ENCODE results near the gene TMEM114.
"Not testable (repeated sequence)": the region's sequence is repeated elsewhere in the genome, so short reads cannot be mapped to it uniquely, and the experiment has no call there.

The TMEM114 gene

DNA sequence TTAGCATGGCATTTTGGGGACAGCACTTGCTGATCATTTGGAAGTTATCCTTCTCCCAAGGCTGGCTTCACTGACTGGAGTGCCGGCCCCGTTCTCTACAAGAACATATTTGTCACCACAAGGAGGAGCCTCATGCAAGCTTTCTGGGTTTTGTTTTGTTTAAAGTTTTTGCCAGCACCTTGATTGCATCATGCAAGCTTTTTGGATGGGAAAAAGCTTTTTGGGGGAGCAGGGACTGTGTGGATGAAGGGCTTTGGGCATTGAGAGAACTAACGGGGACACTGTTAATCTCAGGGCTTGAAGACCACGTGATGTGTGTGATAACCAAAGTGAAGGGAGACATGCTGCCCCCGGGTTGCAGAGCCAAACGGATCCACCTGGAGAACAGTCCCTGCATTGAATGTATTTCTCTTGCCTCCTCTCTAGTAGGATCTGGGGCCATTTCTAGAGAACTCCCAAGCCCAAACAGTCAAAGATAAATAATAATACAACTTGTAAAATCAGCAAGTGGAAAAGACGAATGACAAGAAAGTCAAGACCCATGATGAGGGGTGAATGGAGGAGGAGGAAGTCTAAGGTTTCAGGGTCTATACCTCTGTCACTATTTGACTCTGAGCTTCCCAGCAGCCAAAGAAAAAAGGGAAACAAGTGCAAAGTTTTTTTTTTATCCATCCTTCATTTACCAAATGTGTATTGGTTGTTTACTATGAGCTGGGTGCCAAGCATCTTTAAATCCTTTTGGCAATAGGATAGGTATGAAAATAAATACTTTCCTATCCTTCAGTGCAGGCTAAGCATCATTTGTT lies 17.2 kb downstream of the TMEM114 start:
- no peak for DNase-seq

DNA sequence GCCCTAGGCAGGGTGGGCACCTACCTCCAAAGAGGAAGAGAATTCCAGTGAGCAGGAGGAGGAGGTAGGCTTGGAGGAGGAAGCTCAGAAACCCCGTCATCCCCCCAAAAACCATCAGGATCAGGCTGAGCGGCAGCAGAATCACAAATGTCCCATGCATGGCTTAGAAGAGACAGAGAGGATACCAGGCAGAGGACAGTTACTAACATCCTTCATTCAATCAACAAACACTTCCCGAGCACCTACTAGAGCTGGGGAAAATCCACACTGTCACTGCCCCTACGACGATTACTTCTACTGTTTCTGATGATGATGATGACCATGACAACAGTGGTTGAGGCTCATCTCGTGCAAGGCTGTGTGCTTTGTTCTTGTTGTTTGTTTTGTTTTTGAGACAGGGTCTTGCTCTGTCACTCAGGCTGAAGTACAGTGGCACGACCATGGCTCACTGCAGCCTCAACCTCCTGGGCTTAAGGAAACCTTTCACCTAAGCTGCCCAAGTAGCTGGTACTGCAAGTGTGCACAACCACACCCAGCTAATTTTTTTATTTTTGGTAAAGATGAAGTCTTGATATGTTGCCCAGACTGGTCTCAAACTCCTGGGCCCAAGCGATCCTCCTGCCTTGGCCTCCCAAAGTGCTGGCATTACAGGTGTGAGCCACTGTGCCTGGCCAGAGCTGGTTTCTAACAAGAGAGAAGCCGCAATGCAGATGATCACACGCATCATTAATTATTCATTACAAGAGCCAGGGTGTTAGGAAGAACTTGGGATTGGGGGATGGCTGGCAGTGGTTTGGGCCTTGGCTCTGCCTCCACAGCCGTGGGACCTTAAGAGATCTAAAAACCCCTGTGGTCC lies 18.0 kb downstream of the TMEM114 start:
- no peak for DNase-seq

DNA sequence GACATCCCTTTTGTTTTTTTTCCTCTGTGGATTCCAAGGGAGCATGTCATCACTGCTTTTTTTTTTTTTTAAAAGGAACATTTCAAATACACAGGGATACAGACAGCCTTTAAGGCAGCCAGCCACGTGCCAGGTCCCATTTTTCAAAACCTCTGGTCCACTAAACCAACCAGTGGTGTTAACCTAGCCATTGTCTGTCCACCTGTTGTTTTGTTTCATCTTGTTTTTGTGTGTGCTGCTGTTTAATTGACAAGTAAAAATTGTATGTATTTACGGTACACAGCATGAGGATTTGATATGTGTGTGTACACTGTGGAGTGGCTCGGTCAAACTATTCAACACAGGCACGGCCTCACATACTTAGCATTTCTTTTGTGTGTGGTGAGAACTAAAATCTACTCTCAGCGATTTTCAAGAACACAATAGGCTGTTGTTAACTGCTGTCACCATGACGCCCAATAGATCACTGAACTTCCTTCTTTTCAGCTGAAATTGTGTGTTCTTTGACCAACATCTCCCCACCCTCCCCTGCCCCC lies 19.2 kb downstream of the TMEM114 start:
- no peak for DNase-seq

DNA sequence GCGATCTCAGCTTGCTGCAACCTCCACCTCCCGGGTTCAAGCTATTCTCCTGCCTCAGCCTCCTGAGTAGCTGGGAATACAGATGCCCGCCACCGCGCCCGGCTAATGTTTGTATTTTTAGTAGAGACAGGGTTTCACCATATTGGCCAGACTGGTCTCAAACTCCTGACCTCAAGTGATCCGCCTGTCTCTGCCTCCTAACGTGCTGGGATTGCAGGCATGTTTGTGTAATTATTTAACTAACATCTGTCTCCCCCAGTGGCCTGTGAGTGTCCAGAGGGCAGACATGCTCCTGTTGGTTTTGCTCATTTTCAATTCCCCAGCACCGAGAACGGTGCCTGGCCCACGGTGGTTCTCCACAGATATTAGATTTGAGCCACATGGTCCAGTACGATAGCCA lies 19.9 kb downstream of the TMEM114 start:
- not testable (repeated sequence) for DNase-seq

DNA sequence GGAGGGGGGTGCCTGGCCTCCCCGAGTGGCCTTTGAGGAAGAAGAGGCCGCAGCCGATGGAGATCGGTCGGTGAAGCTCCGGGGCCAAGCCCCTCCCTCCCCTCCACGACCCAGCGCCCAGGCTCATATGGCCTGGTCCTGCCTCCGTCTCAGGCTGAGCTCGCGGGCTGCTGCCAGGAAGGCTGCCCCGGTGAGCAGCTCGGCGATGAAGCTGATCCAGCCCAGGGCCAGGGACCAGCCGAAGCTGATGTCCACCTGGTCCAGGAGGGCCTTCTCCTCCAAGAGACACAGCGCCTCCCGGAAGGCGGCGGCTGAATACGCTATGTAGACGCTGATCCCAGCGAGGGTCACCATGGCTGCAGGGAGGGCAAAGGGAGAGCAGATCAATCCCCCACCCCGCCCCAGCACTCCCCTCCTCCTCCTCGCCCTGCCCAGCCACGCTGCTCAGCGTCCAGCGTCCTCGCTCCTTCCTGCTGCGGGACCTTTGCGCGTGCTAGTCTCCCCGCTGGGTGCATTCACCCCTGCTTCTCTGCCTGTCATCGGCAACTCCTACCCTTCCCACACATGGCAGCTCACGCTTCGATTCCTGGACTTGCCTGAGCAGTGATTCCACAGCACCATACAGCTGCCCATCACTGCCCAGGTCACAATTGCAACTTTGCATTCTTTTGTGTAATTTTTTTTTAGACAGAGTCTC lies 20.5 kb downstream of the TMEM114 start:
- DNase-seq, result no peak

DNA sequence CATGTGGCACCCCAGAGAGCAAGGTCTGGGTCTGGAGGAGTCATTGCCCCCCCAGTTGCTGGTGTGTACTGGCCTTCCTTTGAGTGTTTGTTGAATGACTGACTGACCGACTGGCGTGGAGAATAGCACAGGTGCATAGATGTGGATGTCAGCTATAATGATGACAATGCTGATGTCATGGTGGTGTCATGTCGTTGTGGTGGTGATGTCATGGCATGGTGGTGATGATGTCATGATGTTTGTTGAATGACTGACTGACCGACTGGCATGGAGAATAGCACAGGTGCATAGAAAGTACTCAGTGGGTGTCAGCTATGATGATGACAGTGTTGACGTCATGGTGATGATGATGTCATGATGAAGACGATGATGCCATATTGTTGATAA lies 22.1 kb downstream of the TMEM114 start:
- no peak for DNase-seq

DNA sequence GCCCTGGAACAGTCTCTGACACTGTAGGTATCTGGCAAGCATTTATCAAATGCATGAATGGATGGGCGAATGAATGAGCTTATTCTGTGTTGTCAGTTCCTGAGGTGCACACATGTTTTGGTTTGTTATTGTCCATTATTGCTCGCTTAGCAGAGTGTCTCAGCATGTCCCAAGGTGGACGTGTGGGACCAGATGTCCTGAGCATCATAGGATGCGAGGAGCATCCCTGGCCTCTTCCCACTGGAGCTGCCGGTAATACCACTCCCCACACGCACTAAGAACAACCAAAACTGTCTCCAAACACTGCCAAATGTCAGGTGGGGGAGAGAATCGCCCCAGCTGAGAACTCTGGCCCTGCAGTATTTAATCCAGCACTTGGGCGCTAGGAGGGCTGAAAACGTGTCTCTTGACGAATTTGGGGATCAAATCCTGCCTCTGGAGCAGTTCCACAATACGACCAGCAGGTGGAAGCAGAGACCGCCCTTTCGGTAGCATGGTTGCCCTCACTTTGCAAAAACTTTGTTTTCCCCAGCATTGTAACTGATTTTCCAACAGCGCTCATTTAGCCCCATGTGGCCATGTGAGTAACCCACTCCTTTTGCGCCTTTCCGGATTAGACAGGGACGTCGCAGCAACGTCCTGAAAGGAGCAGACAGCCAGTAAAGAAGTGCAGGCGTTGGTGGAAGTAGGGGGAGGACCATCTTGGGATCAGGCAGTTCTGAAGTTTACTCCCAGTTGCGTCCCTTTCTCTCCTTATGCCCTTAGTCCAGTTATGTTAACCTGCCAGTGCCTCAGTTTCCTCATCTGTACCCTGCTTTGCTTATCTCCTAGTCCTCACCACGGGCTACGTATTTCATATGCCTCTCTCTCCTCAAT lies 22.7 kb downstream of the TMEM114 start:
- peak; percentile 68 for DNase-seq

DNA sequence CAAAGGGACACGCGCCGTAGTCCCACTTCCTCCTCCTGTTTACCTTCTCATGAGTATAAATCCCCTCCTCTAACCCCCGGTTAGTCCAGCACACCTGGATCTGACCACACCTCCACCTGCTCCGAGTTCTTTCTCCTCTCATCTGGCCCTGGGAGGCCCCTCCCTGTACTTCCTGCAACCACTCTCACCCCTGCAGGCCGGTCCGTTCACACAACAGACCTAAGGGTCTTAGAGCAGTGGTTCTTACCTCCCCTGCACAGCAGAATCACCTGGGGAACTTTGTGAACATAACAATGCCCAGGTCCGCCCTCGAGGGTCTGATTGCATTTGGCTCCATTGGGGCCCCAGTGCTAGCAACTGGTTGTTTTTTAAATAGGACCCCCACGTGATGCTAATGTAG lies 24.8 kb downstream of the TMEM114 start:
- DNase-seq, result no peak

DNA sequence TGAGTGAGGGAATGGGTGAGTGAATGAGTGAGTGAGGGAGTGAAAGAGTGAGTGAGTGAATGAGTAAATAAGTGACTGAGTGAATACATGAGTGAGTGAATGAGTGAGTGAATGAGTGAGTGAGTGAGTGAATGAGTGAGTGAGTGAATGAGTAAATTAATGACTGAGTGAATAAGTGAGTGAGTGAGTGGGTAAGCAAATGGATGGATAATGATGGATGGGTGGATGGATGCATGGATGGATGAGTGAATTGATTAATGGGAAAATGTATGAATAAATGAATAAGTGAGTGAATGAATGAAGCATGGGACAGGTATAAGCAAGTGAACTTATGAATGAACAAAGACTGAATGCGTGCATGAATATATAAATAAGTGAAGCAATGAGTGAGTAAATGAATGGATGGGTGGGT lies 25.4 kb downstream of the TMEM114 start:
- DNase-seq, result no peak

DNA sequence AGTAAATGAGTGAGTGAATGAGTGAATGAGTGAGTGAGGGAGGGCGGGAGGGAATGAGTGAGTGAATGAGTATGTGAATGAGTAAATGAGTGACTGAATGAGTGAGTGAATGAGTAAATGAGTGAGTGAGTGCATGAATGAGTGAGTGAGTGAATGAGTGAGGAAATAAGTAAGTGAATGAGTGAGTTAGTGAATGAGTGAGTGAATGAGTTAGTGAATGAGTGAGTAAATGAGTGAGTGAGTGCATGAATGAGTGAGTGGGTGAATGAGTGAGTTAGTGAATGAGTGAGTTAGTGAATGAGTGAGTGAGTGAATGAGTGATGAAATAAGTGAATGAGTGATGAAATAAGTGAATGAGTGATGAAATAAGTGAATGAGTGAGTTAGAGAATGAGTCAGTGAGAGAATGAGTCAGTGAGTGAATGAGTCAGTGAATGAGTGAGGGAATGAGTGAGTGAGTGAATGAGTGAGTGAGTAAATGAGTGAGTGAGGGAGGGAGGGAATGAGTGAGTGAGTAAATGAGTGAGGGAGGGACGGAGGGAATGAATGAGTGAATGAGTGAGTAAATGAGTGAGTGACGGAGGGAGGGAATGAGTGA lies 26.3 kb downstream of the TMEM114 start:
- DNase-seq, result not testable (repeated sequence)

DNA sequence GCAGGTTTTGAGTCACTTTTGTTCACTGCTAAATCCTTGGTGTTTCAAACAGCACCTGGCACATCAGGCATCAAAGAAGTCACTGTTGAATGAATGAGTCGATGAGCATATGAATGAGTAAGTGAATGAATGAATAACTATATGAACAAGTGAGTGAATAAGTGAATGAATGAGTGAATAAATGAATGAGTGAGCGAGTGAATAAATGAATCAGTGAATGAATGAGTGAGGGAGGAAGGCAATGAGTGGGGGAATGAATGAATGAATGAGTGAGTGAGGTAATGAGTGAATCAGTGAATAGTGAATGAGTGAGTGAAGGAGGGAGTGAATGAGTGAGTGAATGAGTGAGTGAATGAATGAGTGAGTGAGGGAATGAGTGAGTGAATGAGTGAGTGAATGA lies 28.8 kb downstream of the TMEM114 start:
- no peak for DNase-seq

DNA sequence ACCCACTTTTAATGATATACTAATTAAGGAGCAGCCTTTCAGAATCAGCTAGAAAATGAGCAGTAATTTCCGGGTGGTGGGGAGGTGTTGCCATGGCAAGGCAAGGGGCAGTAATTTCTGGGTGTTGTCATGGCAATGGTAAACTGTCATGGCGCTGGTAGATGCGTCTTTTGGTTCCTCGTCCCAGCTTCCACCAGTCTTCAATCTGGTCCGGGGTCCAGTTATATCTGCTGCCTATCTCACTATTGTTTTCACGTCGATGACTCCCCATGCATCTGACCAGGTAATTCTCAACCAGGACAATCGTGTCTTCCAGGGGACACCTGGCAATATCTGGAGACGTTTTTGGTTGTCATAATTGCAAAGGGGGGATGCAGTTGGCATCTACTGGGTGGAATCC lies 34.9 kb downstream of the TMEM114 start:
- no peak for DNase-seq

DNA sequence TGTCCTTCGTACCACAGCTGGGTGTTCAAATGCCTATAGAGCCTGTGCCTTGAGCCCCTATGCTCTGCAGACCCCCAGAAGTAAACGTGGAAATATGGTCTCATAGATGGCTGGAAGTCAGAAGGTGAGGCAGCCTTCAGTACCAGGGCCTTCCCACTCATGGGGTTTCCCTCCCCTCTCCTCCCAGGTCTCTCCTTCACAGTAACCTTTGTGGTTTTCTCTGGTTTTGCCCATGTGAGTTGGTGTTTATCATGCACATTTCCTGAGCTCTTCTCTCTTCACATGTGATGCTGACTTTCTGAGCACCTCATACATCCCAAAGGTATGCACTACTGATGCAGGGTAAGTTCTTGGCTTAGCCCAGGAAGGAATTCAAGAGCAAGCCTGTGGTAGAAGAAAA lies 35.4 kb downstream of the TMEM114 start:
- DNase-seq, result no peak

DNA sequence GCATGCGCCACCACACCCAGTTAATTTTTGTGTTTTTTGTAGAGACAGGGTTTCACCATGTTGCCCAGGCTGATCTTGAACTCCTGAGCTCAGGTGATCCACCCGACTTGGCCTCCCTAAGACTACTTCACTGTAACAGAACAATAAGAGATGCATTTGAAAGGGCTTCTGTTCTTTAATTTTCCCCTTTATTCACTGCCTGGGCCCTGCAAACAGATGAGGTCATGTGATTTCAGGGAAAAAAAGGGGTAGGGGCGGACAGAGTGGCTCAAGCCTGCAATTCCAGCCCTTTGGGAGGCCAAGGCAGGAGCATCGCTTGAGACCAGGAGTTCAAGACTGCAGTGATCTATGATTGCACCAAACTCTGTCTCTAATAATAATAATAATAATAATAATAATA lies 36.3 kb downstream of the TMEM114 start:
- DNase-seq, result no peak

DNA sequence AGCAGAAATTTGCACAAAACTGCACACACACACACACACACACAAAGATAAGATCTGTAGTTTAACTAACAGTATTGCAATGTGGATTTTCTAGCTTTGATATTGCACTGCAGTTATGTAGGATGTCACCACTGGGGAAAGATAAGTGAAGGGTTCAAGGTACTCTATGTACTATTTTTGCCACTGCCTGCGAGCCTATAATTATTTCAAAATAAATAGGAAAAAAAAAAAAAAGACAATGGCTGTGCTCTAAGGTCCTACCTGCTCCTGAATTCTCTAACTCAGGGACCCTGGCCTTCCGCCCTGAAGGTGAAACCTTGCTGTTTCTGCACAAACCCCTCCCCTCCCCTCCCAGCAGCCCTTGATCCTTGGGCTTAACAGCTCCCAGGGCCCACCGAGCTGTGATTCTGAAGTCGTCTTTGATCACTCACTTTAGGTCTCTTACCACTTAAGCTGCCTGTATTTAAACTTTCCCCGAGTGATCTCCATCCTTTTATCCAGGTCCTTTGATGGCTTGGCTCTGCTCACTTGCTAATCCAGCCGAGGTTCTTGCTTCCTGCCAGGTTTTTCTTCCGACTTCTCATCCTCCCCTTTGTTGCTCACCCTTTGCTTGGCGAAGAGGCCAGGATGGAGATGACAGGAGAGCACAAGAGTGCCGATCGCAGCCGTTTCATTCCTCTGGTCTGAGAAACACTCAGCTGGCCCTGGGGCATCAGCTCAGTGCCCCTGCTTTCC lies 37.7 kb downstream of the TMEM114 start:
- DNase-seq, result no peak

DNA sequence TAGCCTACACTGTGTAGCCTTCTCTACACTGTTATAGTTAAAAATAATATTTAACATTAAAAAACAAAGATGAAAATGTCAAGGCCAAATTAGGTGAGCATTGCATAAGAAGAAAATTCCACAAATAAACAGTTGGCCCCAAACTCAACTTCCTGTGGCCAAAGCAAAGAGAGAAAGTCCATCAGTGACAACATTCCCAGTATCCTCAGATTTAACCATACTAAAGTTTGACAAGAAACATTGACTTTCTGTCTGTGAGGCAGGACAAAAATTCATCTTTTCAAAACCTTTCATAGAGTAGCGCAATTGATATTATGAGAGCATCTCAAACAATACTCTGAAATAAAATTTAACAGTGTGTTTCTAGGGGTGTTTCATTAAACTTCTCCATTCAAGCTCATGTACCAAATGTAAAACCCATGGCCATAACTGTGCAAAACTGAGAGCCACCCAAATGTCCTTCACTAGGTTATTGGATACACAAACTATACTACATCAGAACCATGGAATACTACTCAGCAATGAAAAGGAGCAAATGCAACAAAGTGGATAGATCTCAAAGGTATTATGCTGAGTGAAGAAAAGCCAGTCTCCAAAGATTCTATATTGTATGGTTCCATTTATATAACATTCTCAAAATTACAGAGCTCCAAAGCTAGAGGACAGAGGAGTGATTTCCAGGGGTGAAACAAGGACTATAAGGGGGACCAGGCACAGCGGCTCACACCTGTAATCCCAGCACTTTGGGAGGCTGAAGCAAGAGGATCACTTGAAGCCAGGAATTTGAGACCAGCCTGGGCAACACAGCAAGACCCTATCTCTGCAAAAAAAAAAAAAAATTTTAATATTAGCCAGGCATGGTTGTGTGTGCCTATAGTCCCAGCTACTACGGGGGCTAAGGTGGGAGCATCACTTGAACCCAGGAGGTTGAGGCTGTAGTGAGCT lies 38.7 kb downstream of the TMEM114 start:
- DNase-seq, result no peak

DNA sequence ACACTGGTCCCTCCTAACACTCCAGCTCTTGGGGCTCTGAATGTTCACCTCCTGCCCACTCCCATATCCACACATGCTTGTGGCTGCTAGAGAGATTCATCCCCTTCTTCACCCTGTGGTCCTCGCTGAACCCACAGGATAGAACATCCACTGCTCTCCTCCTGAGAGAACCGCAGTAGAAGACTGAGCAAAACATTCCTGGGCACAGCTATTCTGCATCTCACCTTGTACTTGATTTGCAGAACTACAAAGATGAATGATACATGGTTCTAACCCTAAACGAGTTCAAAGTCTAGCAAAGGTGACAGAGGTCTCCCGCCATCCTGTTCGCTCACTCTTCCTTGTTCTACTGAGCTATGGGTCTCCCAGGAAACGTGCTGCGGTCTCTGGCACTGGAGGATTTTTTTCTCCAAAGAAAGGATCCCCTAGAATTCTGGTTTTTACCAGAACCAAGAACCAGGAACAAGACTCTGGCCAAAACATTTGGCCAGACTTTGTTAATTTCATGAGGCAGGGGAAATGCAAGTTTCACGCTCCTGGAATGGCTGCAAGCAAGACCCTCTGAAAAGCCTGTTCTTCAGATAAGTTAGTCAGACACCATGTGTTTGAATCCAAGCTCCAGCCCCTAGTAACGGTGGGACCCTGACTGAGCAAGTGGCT lies 39.5 kb downstream of the TMEM114 start:
- DNase-seq, result no peak

DNA sequence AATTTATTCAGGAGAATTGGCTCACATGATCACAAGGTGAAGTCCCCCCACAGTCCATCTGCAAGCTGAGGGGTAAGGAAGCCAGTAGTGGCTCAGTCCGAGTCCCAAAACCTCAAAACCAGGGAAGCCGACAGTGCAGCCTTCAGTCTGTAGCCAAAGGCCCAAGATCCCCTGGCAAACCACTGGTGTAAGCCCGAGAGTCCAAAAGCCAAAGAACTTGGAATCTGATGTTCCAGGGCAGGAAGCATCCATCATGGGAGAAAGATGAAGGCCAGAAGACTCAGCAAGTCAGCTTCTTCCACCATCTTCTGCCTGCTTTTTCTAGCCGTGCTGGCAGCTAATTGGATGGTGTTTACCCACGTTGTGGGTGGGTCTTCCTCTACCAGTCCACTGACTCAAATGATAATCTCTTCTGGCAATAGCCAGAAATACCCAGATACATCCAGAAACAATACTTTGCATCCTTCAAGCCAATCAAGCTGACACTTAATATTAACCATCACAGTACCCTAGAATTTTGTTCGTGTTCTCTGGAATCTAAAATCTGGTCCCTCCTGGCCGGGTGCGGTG lies 40.4 kb downstream of the TMEM114 start:
- DNase-seq, result no peak

DNA sequence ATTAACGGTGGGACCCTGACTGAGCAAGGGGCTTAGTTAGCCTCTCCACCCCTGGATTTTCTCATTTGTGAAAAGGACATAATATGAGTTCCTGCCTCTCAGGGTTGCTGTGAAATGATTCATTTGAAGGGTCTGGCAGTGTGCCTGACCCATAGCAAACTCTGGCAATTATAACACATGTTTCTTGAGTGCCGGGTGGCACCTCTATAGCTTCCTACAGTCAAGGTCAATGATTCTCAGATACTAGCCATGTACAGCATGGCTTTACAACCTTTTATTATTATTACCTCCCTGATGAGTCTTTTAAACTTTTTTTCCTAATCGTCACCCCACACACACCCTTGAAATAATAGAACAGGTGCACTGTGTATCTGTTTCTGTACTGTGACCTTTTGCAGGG lies 42.1 kb downstream of the TMEM114 start:
- no peak for DNase-seq
